Lower leg skin (tissue), 3 donors: ENCODE data around the gene PCBP1.

Experiments used
- CTCF ChIP-seq, 3 donors: fragments of 450-650 bp; IDR thresholded peaks; one replicate each; pipeline ENCODE4 v1.5.1; 2016; ENCODE audit warnings: antibody characterized with exemption in 3 of 3, mild to moderate bottlenecking in 3 of 3, moderate library complexity in 2 of 3
- POLR2A ChIP-seq, 2 donors: fragments of 450-650 bp; IDR thresholded peaks; one replicate each; pipeline ENCODE4 v1.6.1; 2016 to 2017; ENCODE audit warnings: antibody characterized with exemption in 2 of 2, mild to moderate bottlenecking in 1 of 2, moderate library complexity in 1 of 2

DNA sequence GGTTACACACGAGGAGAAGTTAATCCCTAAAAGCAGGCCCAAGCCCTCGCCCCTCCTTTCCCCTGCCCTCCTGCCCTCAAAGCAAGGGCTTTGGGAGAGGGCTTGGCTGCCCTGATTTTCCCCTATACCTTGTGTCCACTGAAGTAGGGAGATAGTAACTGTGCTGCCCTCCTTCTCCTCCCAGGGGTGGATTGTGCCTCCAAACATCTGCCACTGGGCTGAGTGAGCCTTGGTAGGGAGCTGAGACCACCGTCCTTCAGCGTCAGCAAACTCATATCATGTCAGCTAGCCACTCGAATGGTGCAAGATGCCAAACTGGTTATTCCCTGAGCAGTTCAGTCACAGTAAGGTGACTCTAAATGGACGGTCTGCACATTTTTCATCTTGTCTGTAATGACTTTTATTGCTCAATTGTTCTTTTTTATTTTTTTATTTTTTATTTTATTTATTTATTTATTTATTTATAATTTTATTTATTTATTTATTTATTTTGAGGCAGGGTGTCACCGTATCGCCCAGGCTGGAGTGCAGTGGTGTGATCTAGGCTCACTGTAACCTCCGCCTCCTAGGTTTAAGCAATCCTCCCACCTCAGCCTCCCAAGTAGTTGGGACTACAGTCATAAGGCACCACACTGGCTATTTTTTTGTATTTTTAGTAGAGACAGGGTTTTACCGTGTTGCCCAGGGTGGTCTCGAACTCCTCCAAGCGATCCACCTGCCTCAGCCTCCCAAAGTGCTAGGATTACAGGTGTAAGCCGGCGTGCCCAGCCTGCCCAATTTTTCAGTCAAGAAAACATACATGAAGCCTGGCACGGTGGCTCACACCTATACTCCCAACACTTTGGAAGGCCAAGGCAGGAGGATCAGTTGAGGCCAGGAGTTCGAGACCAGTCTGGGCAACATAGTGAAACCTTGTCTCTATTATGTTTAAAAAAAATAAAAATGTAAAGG is 8.7 kb downstream of the PCBP1 start:
- TF ChIP-seq CTCF (IDR thresholded peaks at IDR 0.05) (no peak), POLR2A (IDR thresholded peaks at IDR 0.05) (no peak)
